GM21447 (cell line): ENCODE measurements around the gene URI1.

Experiments
- ATAC-seq: cut with Tn5 transposase; IDR thresholded peaks from one replicate; pipeline ENCODE4 v1.9.1; 2021; ENCODE audit not compliant: unreplicated experiment

Gene URI1

GRCh38 chr19:29967623-29968022 lies 25.6 kb downstream of the URI1 start:
- ATAC-seq: no peak

GRCh38 chr19:29969891-29970290 lies 27.9 kb downstream of the URI1 start:
- ATAC-seq: no peak

DNA sequence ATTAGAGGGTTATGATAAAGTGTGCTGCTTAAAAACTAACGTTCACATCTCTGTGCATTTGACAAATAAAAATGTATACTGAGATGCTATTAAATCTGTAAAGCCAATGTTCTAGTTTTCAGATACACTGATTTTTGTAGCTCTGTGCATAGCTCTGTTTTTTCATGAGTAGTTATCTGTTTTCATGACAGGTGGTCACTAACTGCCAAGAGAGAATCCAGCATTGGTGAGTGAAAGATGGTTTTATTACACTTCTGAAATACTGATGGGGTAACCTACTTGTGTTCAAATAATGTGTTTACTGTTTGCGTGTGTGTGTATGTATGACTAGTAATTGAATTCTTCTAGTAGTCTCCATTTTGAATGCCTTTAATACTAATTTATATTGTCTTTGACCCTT lies 29.0 kb downstream of the URI1 start:
- ATAC-seq: no peak

GRCh38 chr19:29971648-29972047 lies 29.6 kb downstream of the URI1 start:
- no peak for ATAC-seq

GRCh38 chr19:29974701-29975100 lies 32.7 kb downstream of the URI1 start:
- ATAC-seq: no peak

DNA sequence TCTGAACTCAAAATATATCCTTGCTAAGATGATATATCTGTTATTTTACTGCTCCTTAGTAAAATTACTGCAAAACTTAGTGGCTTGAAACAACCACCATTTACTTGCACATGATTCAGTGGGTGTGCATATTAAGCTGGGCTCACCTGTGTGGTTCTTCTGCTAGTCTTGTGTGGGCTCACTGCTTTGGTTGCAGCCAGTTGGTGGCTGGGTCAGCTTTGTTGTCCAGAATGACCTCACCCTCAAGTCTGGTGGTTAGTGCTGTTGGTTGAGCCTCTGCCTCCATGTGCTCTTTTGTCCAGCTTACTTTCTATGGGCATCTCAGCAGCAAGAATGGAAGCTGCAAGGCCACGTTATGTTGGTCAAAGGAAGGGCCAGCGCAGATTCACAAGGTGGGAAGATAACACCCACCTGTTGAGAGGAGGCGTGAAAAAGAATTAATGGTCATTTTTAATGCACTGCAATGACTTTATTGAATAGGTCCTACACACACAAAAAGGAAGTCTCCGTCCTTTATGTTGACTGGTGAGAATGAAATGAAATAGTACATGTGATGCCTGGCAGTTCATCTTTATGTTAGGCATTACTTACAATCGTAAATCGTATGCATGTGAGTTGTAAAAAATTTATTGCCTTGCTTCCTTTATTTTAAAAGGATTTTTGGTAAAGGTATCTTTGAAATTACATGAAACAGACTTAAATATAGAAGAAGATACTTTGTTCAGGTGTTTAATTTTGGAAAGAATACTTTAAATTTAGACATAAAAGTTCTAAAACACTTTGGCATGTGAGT lies 34.3 kb downstream of the URI1 start:
- ATAC-seq: no peak

DNA sequence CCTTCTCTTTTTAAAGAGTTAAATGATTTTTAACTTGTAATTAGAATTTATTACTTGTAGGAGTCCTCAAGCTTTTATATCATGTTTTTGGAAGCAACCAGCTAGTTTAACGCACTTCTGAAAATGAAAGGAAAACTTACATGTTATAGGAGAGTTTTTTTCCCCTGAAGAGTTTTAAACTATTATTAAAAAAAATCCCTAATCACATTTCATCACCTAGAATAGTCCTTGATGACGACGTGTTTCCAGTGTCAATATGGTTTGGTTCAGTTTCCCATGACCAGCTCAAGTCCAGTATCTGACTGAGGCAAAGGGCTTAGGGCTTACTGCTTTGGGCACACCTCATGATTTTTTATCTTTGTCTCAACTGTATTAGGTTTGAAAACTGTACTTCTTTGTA lies 36.0 kb downstream of the URI1 start:
- ATAC-seq: peak; percentile 58

DNA sequence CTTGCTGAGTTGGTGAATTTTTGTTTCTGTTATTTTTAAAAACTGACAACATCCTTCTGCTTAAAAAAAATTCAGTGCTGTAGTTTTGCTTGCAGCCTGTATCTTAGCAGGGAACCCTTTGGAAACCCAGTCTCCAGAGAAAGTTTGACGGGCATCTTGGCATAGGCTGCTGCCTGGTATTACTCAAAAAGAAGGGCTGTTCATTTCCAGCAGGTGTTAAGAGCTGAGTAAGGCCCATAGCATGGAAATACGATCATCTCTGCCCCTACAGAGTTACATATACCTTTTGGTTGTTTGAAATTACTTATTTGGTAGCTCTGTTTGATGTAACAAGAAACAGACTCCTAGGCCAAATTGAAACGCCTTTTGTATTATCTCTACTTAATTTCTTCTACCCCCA lies 41.5 kb downstream of the URI1 start:
- no peak for ATAC-seq

DNA sequence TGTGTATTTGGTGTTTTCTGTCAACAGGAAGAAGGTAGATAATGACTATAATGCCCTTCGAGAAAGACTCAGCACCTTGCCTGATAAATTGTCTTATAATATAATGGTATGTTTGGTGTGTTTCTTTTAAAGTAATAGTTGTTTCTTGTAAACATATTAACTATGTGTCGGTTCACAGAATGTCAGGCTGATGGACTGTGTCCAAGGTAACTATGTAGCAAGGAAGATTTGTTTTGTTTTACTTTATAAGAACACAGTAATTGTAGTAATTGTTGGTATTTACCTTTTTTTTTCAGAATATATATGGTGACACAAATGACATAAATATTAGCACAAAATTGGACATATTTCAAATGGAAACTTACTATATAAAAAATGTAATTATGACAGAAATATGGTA lies 43.2 kb downstream of the URI1 start:
- no peak for ATAC-seq

DNA sequence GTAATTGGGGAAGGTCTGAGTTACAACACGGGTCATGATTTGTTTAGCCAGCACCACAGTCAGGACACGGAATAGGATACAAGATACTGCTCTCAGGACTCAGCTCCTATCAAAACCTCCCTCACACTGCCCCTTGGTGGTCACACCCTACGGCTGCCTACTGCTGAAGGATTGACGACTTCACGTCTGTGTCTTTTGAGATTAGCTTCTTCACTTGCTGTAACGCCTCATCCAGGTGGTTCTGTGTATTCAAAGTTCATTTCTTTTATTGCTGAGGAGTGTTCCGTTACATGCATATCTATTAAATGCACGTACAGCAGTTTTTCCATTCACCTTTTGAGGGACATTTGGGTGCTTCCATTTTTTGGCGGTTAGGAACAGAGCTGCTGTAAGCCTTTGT lies 46.3 kb downstream of the URI1 start:
- no peak for ATAC-seq

GRCh38 chr19:29992233-29992867 lies 50.3 kb downstream of the URI1 start:
- no peak for ATAC-seq

GRCh38 chr19:29999490-29999889 lies 57.5 kb downstream of the URI1 start:
- ATAC-seq: no peak

- no peak for ATAC-seq
Measured at GRCh38 chr19:30000862-30001261, 58.8 kb downstream of the URI1 start.

- ATAC-seq: no peak
Measured at GRCh38 chr19:30001301-30001700, 59.3 kb downstream of the URI1 start.

DNA sequence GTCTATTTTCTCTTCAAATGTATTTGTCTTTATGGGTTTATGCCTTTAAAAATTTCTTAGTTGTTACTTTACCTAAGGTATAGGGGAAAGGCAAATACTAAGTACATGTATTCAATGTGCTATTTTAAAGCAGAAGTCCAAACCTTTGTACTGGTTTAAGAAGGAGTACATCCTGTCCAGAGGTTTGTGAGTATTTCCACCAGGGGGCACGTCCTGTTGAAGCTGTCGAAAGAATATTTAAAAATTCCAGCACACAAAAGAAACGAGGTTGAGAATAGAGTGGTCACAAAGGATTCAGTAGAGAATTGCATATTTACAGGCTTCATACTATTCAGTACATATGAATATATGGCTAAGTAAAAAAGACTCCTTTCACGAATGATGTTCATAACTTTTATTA lies 59.8 kb downstream of the URI1 start:
- ATAC-seq: no peak

DNA sequence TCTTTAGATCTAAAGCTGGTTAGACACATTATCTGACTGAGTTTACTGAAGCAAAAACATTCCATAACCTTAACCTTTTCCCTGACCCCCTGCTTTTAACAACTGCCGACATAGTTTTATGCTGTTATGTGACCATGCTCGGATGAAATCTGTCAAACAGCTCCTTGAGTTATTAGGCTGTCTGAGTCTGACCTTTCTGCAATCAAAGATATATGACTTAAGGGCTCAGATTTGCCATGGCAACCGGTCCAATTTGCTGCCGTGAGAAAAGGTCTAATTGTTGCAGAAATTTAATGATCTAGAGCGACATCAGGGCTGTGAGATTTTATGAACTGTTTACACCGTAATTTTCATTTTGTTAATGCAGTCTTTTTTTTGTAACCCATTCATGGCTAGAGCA lies 61.8 kb downstream of the URI1 start:
- no peak for ATAC-seq

GRCh38 chr19:30004403-30004802 lies 62.4 kb downstream of the URI1 start:
- no peak for ATAC-seq

GRCh38 chr19:30006207-30006606 lies 64.2 kb downstream of the URI1 start:
- no peak for ATAC-seq

GRCh38 chr19:30008169-30008568 lies 66.1 kb downstream of the URI1 start:
- no peak for ATAC-seq

DNA sequence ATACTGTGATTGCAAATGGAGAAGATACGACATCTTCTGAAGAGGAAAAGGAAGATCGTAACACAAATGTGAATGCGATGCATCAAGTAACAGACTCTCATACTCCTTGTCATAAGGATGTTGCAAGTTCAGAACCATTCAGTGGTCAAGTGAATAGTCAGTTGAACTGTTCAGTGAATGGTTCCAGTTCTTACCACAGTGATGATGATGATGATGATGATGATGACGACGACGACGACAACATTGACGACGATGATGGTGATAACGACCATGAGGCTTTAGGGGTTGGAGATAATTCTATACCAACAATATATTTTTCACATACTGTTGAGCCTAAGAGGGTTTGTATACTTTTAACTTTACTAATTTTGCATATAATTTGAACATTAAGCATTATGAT lies 67.0 kb downstream of the URI1 start:
- ATAC-seq: no peak

- ATAC-seq: no peak
Measured at GRCh38 chr19:30011051-30011578, 69.1 kb downstream of the URI1 start.

DNA sequence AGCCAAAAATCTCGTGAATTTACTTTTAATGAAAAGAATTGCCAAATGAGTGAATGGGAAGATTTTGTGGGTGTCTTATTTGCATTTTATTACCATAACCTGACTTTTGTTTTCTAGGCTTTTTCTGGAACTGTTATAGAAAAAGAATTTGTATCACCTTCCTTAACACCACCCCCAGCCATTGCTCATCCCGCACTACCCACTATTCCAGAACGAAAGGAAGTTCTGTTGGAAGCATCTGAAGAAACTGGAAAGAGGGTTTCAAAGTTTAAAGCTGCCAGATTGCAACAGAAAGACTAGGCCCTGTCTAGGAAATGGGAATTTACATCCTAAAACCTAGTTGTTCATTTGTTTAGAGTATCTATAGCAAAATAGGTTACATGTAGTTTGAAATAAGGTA lies 72.7 kb downstream of the URI1 start:
- no peak for ATAC-seq

- peak; percentile 70 for ATAC-seq
Measured at GRCh38 chr19:30017172-30017571, 75.1 kb downstream of the URI1 start.
